ENCODE data around the gene GPR139.

GPR139 gene

DNA sequence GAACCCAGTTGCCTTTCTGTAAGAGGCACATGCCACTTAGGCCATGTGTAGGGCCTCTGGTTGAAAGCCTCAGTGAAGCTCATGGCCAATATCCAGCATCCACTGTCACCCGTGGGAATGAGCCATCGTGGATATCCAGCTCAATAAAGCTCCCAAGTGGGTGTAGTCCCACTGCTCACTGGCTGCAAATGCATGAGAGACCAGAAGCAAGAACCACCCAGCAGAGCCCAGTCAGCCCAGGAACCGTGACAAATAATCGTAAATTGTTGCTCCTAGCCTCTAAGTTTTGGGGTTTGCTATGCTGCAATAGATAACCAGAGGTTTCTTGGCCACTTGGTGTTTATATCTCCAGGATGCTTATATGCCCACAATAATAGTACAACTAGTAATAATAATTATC, 33.7 kb downstream of the GPR139 start:
- no peak overlapping the region for H3K4me3 ChIP-seq
- H3K36me3 ChIP-seq (replicated peaks) = no peaks in the 10 kb centered on the region
- H3K27me3 ChIP-seq (ENCODE audit: low read depth) = peaks cover 2% of the 10 kb centered on the region
- in situ Hi-C loops (cut with MboI; ENCODE audit: low sequenced_read_pairs) = no loop called here
- H3K9me3 ChIP-seq = no peaks in the 10 kb centered on the region
- H3K4me1 ChIP-seq = no peaks in the 10 kb centered on the region
- no peak for DNase-seq (ENCODE audit: low spot score in 2 of 2)

- no peak for DNase-seq (ENCODE audit: low spot score in 2 of 2)
- Histone ChIP-seq H3K27me3 (ENCODE audit: low read depth) (no peaks in the 10 kb centered on the region), H3K9me3 (no peaks in the 10 kb centered on the region), H3K36me3 (replicated peaks) (no peaks in the 10 kb centered on the region), H3K4me3 (no peak overlapping the region), H3K4me1 (no peaks in the 10 kb centered on the region)
- in situ Hi-C loops (cut with MboI; ENCODE audit: low sequenced_read_pairs) = loop anchor here (10.0 kb wide), 1 partner anchor 55 kb away; no protein-coding TSS in a partner anchor
Measured at GRCh38 chr16:20029611-20030010, 44.1 kb downstream of the GPR139 start.

DNA sequence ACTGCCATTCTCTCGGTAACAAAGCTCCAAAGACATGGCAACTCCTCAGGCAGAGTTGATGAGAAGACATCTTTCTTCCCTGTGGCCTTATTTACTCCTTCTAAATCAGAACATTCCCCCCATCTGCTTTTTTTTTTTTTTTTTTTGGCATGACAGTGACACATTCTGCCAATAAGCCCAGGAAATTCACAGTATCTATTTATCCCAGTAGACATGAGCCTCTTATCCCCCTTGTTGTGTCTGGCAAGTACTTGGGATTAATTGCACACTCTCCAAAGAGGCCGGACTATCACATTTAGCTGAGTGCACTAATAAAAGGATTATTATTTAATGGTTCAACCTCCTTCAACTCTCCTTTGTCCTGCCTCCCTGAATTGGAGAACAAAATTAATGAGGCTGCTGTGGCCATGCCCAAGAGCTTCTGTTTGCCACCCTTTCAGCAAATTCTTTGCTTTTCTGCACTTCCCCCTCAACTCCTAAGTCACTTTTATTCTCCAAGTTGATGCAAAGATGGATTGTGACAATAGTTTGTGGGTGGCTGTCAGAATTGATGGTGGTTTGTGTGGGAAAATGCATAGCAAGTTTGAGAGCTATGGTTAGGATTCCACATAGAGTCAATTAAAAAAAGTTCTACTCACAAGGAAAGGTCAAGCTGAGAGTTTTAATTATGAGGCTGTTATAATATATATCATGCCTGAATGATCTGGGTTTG, 47.2 kb downstream of the GPR139 start:
- DNase-seq (ENCODE audit: low spot score in 2 of 2) = no peak
- Histone ChIP-seq H3K36me3 (replicated peaks) (no peaks in the 10 kb centered on the region), H3K4me1 (no peaks in the 10 kb centered on the region), H3K27me3 (ENCODE audit: low read depth) (no peaks in the 10 kb centered on the region), H3K9me3 (no peaks in the 10 kb centered on the region), H3K4me3 (no peak overlapping the region)
- in situ Hi-C loops (cut with MboI; ENCODE audit: low sequenced_read_pairs) = no loop called here

- H3K27me3 ChIP-seq (ENCODE audit: low read depth) = no peaks in the 10 kb centered on the region
- H3K4me1 ChIP-seq = no peaks in the 10 kb centered on the region
- in situ Hi-C loops (cut with MboI; ENCODE audit: low sequenced_read_pairs) = no loop called here
- no peaks in the 10 kb centered on the region for H3K9me3 ChIP-seq
- peak in 1 of 2 experiments; percentile 29 for DNase-seq (ENCODE audit: low spot score in 2 of 2)
- no peaks in the 10 kb centered on the region for H3K36me3 ChIP-seq (replicated peaks)
- H3K4me3 ChIP-seq = no peak overlapping the region
Measured at GRCh38 chr16:20023190-20023589, 50.5 kb downstream of the GPR139 start.

- no peak for DNase-seq (ENCODE audit: low spot score in 2 of 2)
- H3K9me3 ChIP-seq = no peaks in the 10 kb centered on the region
- H3K4me3 ChIP-seq = no peak overlapping the region
- H3K4me1 ChIP-seq = no peaks in the 10 kb centered on the region
- no peaks in the 10 kb centered on the region for H3K36me3 ChIP-seq (replicated peaks)
- in situ Hi-C loops (cut with MboI; ENCODE audit: low sequenced_read_pairs) = no loop called here
- H3K27me3 ChIP-seq (ENCODE audit: low read depth) = no peaks in the 10 kb centered on the region
Measured at GRCh38 chr16:20020976-20021375, 52.7 kb downstream of the GPR139 start.

DNA sequence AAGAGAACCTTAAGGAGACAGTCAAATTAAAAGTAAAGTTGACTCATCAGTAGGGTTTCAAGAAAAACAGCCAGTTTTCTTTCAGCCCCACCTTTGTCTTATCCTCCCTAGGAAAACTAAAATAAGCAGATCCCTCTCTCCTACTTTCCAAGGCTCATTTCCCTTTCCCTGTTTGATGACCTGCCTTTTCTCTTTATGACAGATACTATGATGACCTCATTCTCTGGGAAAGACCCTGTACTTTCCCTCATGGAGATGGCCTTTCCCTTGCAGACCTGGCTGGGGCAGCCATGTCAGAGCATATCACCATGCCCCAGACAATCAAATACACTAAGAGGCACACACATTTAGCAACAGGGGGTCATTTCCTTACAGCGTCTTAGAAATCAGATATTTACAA, 53.6 kb downstream of the GPR139 start:
- no peaks in the 10 kb centered on the region for H3K4me1 ChIP-seq
- in situ Hi-C loops (cut with MboI; ENCODE audit: low sequenced_read_pairs) = no loop called here
- no peak for DNase-seq (ENCODE audit: low spot score in 2 of 2)
- H3K27me3 ChIP-seq (ENCODE audit: low read depth) = no peaks in the 10 kb centered on the region
- no peaks in the 10 kb centered on the region for H3K36me3 ChIP-seq (replicated peaks)
- no peak overlapping the region for H3K4me3 ChIP-seq
- no peaks in the 10 kb centered on the region for H3K9me3 ChIP-seq

DNA sequence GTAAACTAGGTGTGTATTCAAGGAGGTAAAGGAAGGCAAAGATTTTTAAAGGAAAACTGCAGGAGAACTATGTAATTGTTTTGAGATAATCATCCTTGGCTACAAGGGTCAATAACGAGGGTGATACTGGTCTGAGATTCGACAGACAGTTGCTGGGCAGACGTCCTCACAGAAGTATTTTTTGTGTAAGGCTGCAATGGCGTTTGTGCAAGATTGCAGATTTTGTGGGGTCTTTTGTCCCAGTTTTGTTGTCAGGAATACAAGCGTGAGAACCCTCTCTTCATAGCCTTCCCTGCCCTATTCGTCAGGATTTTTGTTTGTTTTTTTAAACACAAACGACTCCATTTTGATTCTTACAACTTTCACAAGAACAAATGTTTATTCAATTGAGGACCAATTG, 57.5 kb downstream of the GPR139 start:
- no peaks in the 10 kb centered on the region for H3K27me3 ChIP-seq (ENCODE audit: low read depth)
- no peak for DNase-seq (ENCODE audit: low spot score in 2 of 2)
- H3K9me3 ChIP-seq = no peaks in the 10 kb centered on the region
- no peaks in the 10 kb centered on the region for H3K4me1 ChIP-seq
- H3K36me3 ChIP-seq (replicated peaks) = no peaks in the 10 kb centered on the region
- no peak overlapping the region for H3K4me3 ChIP-seq
- in situ Hi-C loops (cut with MboI; ENCODE audit: low sequenced_read_pairs) = no loop called here

DNA sequence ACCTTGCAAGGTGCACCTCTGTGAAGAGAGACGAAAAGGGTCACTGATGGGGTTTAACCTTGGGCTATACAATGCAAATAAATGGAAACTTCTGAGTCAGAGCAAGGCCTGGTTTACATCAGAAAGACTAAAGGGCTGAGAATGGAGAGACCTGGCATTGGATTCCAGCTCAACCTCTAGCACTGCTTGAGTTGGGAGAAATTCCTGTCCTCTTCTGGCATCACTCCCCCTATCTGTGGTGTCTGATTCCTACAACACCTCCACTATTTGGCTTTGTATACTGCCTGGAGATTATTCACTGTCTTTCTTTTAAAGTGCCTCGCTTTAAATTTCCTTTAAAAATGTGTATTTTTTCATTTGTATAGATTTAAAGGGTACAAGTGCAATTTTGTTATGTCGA, 68.8 kb downstream of the GPR139 start:
- H3K4me1 ChIP-seq = no peaks in the 10 kb centered on the region
- no peaks in the 10 kb centered on the region for H3K9me3 ChIP-seq
- 0 out of 2 replicates have a peak, but pooled peaks cover 3% of the 10 kb centered on the region for H3K27me3 ChIP-seq (ENCODE audit: low read depth)
- in situ Hi-C loops (cut with MboI; ENCODE audit: low sequenced_read_pairs) = no loop called here
- DNase-seq (ENCODE audit: low spot score in 2 of 2) = no peak
- no peak overlapping the region for H3K4me3 ChIP-seq
- no peaks in the 10 kb centered on the region for H3K36me3 ChIP-seq (replicated peaks)

GRCh38 chr16:20002936-20003335, 70.8 kb downstream of the GPR139 start:
- in situ Hi-C loops (cut with MboI; ENCODE audit: low sequenced_read_pairs) = no loop called here
- DNase-seq (ENCODE audit: low spot score in 2 of 2) = no peak
- Histone ChIP-seq H3K36me3 (replicated peaks) (no peaks in the 10 kb centered on the region), H3K4me3 (no peak overlapping the region), H3K27me3 (ENCODE audit: low read depth) (0 out of 2 replicates have a peak, but pooled peaks cover 3% of the 10 kb centered on the region), H3K9me3 (no peaks in the 10 kb centered on the region), H3K4me1 (no peaks in the 10 kb centered on the region)

DNA sequence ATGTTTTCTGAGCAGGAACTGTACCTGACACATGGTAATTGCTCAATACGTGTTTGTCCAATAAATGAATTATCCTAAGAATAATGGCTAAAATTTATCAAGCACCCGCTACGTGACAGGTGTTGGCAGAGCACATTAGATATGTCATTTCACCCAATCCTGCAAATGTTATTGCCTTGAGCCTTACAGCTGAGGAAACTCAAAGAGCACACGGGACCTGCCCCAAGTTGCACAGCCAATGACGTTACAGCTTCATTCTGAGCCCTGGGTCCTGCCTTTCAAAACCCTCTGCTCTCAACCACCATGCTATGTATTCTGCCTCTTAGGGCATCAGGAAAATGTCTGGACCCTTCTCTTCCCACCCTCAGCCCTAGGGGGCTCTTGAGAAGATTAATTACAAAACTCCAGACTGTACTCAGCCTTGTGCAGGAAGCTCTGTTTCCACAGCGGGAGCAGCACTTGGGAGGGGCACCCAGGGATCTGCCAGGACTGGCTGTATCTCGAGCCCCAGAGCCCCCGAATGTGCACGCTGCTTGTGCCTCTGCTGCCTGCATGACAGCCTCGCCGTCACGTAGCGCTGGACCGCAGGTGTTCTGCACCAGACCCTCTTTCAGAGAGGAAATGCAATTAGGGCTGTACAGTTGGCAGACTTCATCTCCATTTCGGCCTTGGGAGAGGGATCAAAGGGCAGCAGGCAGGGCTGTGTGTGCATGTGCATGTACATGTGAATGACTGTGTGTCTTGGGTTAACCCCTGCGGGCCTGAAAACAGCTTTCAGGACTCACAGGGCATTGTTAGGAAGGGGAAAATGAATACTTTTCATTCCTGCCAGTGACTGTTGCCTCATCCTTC, 71.6 kb downstream of the GPR139 start:
- H3K9me3 ChIP-seq = no peaks in the 10 kb centered on the region
- no peak for DNase-seq (ENCODE audit: low spot score in 2 of 2)
- H3K36me3 ChIP-seq (replicated peaks) = no peaks in the 10 kb centered on the region
- H3K4me3 ChIP-seq = no peak overlapping the region
- in situ Hi-C loops (cut with MboI; ENCODE audit: low sequenced_read_pairs) = no loop called here
- H3K27me3 ChIP-seq (ENCODE audit: low read depth) = 0 out of 2 replicates have a peak, but pooled peaks cover 3% of the 10 kb centered on the region
- H3K4me1 ChIP-seq = no peaks in the 10 kb centered on the region

DNA sequence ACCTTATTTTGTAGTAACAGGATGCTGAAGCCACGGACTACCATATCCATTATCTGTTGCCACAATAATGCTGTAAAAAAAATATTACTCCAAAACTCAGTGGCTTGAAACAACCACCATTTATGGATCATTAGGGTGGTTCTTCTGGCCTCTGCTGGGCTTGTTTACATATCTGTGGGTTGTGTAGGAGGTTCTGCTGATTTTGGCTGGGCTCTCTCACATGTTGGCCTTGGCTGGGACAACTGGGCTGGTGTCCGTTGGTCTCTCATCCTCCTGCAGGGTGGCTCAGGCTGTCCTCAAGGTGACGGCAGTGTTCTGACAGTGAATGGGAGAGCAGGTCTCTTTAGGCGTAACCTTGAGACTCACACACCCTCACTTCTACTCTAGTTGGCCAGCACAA, 76.0 kb downstream of the GPR139 start:
- DNase-seq (ENCODE audit: low spot score in 2 of 2) = no peak
- H3K4me1 ChIP-seq = no peaks in the 10 kb centered on the region
- in situ Hi-C loops (cut with MboI; ENCODE audit: low sequenced_read_pairs) = no loop called here
- H3K4me3 ChIP-seq = no peak overlapping the region
- no peaks in the 10 kb centered on the region for H3K9me3 ChIP-seq
- H3K27me3 ChIP-seq (ENCODE audit: low read depth) = 0 out of 2 replicates have a peak, but pooled peaks cover 3% of the 10 kb centered on the region
- no peaks in the 10 kb centered on the region for H3K36me3 ChIP-seq (replicated peaks)

- no peaks in the 10 kb centered on the region for H3K9me3 ChIP-seq
- no peak for DNase-seq (ENCODE audit: low spot score in 2 of 2)
- H3K36me3 ChIP-seq (replicated peaks) = no peaks in the 10 kb centered on the region
- in situ Hi-C loops (cut with MboI; ENCODE audit: low sequenced_read_pairs) = no loop called here
- no peaks in the 10 kb centered on the region for H3K4me1 ChIP-seq
- 0 out of 2 replicates have a peak, but pooled peaks cover 3% of the 10 kb centered on the region for H3K27me3 ChIP-seq (ENCODE audit: low read depth)
- no peak overlapping the region for H3K4me3 ChIP-seq
Measured at GRCh38 chr16:19997264-19997663, 76.4 kb downstream of the GPR139 start.

GRCh38 chr16:19994466-19995170, 79.1 kb downstream of the GPR139 start:
- no peaks in the 10 kb centered on the region for H3K4me1 ChIP-seq
- no peaks in the 10 kb centered on the region for H3K9me3 ChIP-seq
- DNase-seq (ENCODE audit: low spot score in 2 of 2) = no peak
- no peaks in the 10 kb centered on the region for H3K27me3 ChIP-seq (ENCODE audit: low read depth)
- in situ Hi-C loops (cut with MboI; ENCODE audit: low sequenced_read_pairs) = no loop called here
- H3K4me3 ChIP-seq = no peak overlapping the region
- H3K36me3 ChIP-seq (replicated peaks) = no peaks in the 10 kb centered on the region

DNA sequence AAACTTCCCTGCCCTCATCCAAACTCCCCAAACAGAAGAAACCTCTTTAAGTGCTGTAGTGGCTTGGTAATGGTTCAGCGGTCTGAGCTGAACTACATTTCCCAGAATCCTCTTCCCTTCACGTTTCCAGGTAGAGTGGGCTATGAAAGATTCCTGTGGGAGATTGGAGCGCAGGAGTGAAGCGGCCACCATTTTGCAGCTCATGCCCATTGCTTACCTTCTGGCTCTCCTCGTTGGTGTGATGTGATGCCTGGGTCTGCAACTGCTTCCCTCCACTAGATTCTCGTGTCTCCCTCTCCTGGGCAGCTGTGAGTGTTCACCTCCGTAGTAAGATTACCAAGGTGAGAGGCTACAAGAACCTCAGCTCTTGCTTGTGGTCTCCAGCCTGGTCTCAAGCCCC, 82.1 kb downstream of the GPR139 start:
- in situ Hi-C loops (cut with MboI; ENCODE audit: low sequenced_read_pairs) = no loop called here
- no peaks in the 10 kb centered on the region for H3K4me1 ChIP-seq
- H3K36me3 ChIP-seq (replicated peaks) = no peaks in the 10 kb centered on the region
- H3K27me3 ChIP-seq (ENCODE audit: low read depth) = no peaks in the 10 kb centered on the region
- H3K4me3 ChIP-seq = no peak overlapping the region
- H3K9me3 ChIP-seq = no peaks in the 10 kb centered on the region
- no peak for DNase-seq (ENCODE audit: low spot score in 2 of 2)

Measured in HAP-1 (cell line).